Skeletal muscle cell (primary cell): ENCODE data around the gene CLMN.
A peak's percentile ranks its signal among the peaks of the same experiment; 100 is the strongest.

Experiments
- DNase-seq: peaks from one replicate; pipeline ENCODE4 v3.0.0-alpha.2; 2010; ENCODE audit warnings: low read depth
- H3K4me3 ChIP-seq: 2 replicates; pipeline ENCODE4 v1.5.1; 2011; ENCODE audit warnings: low read depth, mild to moderate bottlenecking, control low read depth, low read length, moderate library complexity

Gene CLMN

DNA sequence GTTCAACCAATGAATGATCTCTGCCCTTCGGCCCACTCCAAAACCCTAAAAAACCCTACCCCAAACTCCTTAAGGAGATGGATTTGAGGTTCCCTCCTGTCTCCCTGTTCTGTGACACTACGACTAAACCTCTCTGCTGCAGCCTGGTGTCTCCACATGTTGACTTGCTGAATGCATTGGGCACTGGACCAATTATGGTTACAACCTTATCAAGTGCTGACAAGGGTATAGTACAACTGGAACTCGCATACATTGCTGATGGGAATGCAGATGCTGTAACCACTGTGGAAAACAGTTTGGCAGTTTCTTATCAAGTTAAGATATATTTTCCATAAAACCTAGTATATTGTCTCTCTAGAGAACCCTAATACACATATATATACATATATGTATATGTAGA is 156.0 kb downstream of the CLMN start:
- H3K4me3 ChIP-seq: no peak overlapping the region
- DNase-seq: no peak

DNA sequence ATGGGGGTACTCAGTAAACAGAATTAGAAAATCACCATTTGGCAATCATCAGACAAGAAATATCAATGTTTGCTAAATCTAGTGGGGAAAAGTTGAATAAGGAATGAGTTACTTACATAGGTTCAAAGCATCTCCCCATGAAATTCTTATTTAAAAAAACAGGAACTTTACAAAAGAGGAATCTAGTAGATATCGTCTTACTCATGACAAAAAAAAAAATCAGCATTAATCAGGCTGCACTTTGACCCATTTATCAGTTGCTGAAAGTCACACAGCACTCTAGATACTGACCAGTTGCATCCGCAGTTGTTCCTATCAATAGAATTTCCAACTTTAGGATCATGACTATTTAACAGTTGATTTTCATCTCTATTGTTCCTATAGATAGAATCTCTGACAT is 156.6 kb downstream of the CLMN start:
- DNase-seq: no peak
- no peak overlapping the region for H3K4me3 ChIP-seq

DNA sequence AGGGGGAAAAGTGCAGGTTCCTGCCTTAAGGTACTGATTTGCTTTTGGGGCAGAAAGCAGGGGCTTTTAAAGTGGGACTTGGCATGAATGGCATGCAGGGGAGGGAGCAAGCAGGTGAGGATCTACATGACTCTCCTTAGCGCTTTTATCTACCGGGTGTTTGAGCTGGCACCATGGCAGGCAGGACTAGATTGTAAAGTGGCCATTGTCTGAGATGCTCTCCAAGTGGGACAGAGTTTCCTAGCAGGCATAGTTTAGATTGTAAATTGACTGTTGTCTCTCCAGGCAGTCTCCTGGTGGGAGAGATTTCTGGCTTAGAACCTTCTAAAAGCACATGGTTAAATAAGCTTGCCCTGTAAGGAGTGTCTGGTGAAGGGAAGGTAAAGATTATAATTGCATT is 157.1 kb downstream of the CLMN start:
- no peak for DNase-seq
- no peak overlapping the region for H3K4me3 ChIP-seq

DNA sequence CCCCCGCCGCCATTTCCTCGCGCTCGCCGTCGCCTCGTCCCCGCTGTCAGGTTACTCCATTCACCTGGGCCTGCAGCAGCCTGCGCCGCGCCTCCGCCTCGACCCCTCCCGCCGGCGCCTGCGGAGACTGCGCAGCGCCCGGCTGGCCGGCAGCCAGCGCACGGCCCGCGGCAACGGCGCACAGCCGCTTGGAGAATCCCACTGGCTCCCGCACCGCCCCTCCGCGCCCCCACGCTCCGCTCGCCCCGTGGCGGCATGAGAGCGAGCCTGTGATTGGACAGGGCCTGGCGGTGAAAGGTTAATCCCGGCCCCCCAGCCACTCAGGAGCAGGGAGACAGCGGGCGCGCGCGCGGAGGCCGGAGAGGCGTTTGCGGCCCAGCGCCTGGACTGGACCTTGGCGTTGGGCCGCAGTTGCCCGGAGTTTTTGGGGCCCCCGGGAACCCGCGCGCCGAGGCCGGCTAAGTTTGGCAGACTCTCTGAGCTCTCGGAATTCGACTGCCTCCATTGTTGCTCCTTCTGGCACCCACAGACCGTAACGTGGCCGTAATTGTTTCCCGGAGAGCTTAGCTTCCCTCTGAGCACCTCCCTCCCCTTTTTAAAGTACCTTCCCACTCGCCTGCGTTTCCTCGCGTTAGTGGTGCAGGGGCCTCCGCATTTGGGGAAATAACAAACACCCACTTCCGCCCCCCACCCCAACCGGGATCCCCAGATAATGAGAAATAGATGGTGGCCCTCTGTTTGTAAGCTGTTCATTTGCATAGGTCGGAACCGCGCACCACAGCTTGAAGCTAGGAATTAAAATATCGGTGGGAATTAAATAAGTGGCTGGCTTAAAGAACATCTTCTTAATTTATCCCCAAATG is 162.2 kb downstream of the CLMN start, which contains the start of gene DICER1:
Gene DICER1 (minus strand): TSS at position 203 of the 863 bp plus-strand sequence. CDS start 24,071 bp downstream, outside the sequence.
- peak within 1 kb of the TSS; percentile 73 for H3K4me3 ChIP-seq
- DNase-seq: peak; percentile 59

DNA sequence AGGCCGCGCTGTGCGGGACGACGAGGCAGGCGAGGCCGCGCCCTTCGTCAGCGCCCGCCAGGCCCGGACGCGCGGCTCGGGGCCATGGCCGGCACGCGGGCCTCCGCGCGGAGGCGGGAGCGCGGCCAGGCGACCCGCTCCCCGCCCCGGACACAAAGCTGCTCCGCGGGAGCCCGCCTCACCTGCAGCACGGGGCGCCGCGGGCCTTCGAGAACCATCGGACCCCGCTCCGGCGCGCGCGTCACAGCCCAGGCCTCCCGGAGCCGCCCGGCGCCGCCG is 162.7 kb downstream of the CLMN start:
- no peak for DNase-seq
- peak overlapping the region; percentile 73 for H3K4me3 ChIP-seq

DNA sequence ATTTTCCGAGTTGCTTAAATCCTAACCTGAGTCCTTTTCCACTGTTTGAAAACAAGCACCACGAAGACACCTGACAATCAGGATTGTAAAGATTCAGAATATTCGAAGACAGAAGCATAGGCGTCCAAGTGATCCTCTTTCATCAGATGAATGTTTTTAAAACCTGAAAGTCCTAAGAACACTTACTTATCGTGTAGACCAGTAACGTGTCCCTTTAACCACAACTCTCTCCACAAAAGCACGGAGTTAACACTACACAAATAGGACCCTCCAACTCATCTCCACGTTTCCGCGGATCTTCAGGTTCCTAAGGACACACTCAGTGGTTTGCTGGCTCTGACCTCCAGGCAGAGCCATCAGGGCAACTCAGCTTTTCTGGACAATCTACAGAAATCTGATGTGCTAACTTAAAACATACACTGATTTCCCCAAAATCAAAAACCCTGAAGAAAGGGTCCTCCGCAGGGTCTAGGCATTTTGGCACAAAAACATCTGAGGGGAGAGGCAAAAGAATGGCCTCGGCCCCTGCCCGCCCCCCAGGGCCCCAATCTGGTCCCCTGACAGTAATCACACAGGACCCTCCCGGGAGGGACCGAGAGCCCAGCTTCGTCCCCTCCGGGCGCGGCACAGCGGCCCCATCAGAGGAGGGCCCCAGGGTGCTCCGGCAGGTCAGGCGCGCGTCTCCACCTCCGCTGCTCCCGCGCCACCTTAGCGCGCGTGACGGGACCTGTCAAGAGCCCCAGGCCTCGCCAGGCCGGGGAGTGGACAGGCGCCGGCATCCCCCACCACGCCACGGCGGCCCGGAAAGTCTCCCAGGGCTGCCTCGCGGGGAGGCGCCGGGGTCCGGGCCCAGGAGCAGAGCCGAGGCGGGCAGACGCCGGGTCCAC is 163.3 kb downstream of the CLMN start:
- H3K4me3 ChIP-seq: peak overlapping the region; percentile 73
- no peak for DNase-seq

DNA sequence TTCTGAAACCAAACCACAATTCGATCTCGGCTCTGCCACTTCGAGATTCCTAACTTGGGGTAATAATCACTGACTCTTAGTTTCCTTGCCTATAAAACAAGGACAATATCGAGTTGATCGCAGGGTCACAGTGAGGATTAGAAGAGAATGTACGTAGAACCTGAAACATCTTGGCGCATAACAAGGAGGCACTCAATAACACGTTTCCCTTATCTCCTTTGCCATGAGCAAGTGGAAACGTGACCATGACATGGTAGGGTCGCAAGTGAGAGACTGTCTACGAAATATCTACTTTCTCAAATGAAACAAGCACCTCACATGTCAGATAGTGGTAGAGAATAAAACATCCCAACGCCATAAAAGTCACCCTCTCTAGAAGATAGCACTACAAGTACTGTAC is 164.7 kb downstream of the CLMN start:
- no peak for DNase-seq
- H3K4me3 ChIP-seq: no peak overlapping the region

DNA sequence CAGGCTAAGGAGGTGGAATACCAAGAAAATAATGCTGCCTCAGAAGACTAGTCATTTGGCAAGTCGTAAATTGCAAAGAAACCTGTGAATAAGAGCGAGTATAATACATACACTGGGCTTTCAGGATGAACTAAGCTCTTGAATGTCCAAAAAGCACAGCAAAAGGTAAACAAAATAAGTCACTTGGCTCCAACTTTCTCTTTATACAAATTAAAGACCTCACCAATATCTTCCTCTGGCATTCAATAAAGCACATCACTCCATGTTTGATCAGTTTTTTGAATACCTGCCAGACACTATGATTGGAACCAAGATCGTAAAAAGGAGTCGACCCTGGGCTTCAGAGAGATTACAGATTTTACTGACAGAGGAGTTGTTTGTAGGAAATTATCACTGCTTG is 165.8 kb downstream of the CLMN start:
- no peak for DNase-seq
- H3K4me3 ChIP-seq: no peak overlapping the region

DNA sequence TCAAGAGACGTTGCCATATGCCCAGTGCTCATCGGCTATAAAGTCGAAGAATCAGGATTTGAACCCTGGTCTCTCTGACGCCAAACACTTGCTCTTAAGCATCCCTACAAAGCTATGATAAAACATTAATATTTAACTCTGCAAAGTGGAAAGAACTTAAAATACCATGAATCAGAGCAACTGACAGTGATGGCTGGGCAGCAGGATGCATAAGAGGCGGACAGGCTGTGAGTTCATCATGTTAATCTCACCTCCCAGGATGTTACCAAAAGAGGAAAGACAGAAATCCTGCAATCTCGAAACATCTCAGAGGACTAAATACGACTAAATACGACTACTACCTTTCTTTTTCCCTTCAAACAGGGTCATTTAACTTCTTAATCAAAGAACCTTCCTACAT is 168.1 kb downstream of the CLMN start:
- no peak overlapping the region for H3K4me3 ChIP-seq
- no peak for DNase-seq

DNA sequence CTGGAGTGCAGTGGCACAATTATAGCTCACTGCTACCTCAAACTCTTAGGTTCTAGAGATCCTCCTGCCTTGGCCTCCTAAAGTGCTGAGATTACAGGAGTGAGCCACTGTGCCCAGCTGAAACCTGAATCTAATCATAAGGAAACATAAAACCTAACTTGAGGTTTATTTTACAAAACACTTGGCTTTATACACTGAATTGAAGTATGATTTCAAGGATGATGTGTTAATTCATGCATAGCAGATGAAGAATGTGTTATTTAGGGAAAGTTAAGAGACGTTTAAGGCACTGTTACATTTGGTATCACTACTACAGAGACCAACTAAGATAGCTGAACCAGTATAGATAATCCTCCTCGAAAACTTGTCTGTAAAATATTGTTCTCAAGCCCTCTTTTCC is 168.8 kb downstream of the CLMN start:
- DNase-seq: no peak
- H3K4me3 ChIP-seq: no peak overlapping the region

DNA sequence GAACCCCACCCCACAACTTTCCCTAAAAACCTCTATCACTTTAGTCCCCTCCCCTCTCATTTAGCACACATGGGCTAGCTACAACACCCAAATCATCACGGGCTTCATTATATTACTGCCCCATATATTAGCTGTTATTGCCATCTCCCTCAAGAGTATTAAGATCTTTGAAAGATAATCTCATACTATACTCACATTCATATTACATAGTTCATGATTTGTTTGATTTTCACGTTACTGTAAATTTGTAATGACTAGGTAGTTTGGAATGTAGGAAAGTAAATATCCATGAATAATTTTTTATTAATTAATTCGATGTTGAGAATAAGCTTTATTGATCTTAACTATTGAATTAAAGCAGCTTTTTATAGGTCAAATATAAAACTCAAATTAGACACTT is 170.3 kb downstream of the CLMN start:
- no peak overlapping the region for H3K4me3 ChIP-seq
- DNase-seq: no peak

DNA sequence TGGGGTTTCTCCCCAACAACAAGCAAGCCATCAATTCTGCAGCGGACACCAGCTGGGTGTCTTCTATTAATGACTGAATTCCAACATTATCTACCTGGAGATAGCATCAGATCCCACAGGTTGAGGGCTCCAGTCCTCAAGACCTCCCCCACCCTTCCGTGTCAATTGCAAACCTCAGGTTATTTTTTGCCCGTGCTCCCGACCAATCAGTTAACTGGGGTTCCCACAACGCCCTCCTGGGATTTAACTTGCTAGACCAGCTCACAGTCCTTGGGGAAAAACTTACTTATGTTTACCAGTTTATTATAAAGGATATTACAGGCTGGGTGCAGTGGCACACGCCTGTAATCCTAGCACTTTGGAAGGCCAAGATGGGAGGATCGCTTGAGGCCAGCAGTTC is 172.1 kb downstream of the CLMN start:
- DNase-seq: no peak

DNA sequence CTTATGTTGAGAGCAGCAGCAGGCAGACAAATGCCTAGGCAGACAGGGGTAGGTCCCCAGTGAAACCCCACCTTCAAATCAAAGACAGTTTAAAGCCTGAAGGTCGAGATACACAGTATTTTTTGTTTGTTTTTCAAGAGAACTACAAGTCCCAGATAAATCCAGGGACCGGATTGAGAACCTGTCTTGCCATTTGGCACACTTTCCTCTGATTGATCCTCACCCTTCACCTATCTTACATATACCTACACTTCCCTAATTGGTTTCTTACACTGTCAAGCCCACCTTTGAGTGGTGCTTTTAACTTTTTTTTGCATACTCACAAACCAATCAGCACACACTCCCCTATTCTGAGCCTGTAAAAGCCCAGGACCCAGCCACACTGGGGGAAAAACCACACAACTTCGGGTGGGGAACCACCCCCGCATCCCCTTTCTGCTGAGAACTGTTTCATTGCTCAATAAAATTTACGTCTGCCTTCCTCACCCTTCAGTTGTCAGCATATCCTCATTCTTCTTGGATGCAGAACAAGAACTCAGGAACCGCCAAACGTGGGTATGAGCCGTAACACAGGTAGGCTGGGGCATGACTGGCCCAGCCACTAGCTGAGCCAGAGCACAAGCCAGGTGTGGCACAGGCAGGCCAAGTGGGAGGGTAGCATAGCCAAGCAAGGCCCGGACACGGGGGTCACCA is 173.5 kb downstream of the CLMN start:
- H3K4me3 ChIP-seq: no peak overlapping the region
- DNase-seq: no peak

More for the DNA sequence above, 172.1 kb downstream of the CLMN start:
- H3K4me3 ChIP-seq: no peak overlapping the region

DNA sequence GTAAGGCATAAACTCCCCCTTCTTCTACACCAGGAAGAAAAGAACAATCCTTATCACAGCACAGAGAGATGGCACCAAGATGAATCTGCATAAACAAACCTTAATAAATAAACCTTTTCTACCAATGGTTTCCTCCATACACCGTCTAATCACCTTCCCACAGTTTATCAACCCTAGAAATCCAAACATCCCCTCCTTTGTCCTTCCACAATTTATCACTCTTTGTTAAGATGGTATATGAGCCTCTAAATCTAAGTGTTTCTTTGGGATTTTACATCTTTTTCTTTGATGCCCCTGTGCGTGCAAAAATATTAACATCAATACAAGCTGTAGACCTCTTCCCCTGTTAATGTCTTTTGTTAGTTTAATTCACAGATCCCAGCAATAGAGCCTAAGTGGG is 174.9 kb downstream of the CLMN start:
- no peak for DNase-seq
- H3K4me3 ChIP-seq: no peak overlapping the region

DNA sequence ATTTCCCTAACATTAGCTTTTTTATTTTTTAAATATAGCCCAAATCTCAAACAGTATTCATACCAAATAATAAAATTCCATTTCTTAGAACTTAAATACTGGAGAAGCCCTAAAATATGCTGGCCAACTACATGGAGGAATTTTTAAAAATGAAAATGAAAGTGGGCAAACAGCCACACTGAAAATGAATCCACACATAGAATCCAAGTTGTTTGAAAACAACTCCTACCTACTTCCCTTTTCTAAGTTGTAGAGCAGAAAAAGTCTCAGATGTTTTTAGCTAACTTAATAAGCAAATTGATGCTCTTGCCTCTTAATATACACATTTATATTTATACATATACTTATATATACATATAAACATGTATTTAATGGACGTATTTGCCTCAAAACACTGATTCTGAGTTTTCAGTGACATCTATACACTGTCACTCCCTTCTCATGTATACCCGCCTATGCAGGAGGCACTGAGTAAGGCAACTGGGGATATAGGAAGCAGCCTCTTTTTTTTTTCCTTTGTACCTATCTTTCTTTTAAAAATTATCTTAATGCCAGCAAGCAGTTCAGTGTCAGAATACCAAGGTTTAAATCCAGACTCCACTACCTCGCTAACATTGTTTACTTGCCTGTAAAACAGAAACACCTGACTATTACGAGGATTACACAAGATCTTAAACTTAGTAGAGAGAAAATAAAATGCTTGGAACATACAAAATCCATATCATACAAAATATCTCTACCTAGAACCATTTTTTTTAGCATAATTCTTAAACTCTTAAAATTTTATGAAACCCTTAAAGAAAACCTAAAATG is 175.7 kb downstream of the CLMN start:
- H3K4me3 ChIP-seq: no peak overlapping the region

DNA sequence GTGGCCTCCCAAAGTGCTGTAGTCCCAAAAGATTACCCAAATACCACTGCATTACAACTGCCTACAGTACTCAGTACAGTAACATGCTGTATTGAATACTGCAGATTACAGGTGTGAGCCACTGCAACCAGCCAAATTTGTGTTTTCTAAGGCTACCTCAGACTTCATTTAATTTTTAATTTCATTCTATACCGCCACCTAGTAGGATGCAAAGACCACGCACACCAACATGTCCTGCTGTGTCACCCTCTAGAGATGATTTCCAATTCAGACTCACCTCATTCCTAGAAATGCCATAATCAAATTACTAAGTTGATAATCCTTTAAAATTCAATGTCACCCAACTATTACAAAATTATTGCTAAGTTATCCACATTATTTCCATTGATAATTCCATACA is 177.5 kb downstream of the CLMN start:
- DNase-seq: no peak
- H3K4me3 ChIP-seq: no peak overlapping the region

More for the DNA sequence above, 175.7 kb downstream of the CLMN start:
- no peak for DNase-seq

DNA sequence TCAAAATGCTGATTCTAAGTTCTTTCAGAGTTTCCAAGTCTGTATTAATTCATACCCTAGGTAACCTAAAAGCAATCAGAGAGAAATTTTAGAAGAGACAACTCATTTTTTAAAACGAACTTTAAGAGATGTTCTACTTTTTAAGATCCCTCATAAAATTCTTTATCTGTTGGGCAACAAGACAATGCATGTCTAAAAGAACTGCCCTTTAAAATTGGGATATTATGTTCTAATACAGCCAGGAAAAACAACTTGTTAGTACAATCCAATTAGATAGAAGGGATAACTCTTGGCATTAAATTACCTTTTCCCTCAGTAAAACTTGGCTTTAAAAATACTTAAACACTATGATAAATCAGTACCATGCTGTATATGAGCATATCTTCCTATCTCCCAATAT is 178.0 kb downstream of the CLMN start:
- DNase-seq: no peak
- no peak overlapping the region for H3K4me3 ChIP-seq

DNA sequence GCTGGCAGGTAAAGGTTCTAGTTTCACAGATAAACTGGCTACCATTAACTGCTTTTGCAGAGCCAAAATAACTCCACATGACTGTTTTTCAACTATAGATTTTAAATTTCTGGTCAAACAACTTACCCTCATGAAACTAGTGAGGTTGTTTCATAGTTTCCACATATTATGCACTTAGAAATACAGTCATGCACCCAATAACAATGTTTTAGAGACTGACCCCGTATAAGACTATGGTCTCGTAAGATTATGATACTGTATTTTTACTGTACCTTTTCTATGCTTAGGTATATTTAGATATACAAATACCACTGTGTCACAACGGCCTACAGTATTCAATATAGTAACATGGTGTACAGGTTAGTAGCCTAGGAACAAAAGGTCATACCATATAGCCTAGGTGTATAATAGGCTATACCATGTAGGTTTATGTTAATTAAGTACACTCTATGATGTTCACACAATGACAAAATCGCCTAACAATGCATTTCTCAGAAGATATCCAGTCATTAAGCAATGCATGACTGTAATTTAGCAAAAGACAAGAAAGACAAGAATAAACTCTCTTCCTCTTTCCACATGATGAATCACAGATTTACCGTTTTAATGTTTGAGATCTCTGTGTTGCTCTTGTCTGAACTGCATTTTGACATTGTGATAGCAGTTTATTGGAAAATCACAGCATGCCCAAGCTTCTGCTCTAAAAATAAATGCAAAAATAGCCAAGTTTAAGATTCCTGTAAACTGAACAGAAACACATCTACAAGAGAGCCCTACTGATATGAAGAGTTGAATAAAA is 179.4 kb downstream of the CLMN start:
- no peak overlapping the region for H3K4me3 ChIP-seq
- peak; percentile 22 for DNase-seq

DNA sequence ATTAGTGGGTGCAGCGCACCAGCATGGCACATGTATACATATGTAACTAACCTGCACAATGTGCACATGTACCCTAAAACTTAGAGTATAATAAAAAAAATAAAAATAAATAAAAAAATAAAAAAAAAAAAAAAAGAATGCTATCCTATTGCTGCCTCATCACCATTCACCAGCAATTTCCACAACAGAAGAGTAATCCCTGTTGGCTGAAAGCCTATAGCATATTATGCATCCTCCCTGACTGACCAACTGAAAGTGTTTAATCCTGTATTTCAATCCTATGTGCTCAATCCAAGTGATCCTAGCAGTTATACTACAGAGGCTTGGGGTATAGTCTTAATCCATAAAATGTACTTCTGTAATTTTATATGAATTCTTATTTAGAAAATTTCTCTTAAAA is 180.8 kb downstream of the CLMN start:
- no peak for DNase-seq

More for the DNA sequence above, 180.8 kb downstream of the CLMN start:
- no peak overlapping the region for H3K4me3 ChIP-seq
